ENCODE results near the gene GATA2.

The GATA2 gene

GRCh38 chr3:128496019-128496601 lies 3.1 kb upstream of the GATA2 start:
- no peak for ATAC-seq (ENCODE audit: low read depth)
- TF ChIP-seq, protein P1, sequence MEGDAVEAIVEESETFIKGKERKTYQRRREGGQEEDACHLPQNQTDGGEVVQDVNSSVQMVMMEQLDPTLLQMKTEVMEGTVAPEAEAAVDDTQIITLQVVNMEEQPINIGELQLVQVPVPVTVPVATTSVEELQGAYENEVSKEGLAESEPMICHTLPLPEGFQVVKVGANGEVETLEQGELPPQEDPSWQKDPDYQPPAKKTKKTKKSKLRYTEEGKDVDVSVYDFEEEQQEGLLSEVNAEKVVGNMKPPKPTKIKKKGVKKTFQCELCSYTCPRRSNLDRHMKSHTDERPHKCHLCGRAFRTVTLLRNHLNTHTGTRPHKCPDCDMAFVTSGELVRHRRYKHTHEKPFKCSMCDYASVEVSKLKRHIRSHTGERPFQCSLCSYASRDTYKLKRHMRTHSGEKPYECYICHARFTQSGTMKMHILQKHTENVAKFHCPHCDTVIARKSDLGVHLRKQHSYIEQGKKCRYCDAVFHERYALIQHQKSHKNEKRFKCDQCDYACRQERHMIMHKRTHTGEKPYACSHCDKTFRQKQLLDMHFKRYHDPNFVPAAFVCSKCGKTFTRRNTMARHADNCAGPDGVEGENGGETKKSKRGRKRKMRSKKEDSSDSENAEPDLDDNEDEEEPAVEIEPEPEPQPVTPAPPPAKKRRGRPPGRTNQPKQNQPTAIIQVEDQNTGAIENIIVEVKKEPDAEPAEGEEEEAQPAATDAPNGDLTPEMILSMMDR (IDR thresholded peaks at IDR 0.05; ENCODE audit: poor library complexity, severe bottlenecking) = no peak
- H3K27ac ChIP-seq (ENCODE audit: poor library complexity, severe bottlenecking) = no peak overlapping the region
- H3K4me3 ChIP-seq (ENCODE audit: severe bottlenecking) = no peak overlapping the region
- no peaks in the 10 kb centered on the region for H3K4me1 ChIP-seq (ENCODE audit: insufficient read depth, poor library complexity, severe bottlenecking)
- no peaks in the 10 kb centered on the region for H3K27me3 ChIP-seq (ENCODE audit: insufficient read depth, poor library complexity, severe bottlenecking)
- no peaks in the 10 kb centered on the region for H3K9me3 ChIP-seq (ENCODE audit: severe bottlenecking)
- peaks cover 5% of the 10 kb centered on the region; the same call in 1 of the 2 replicates for H3K36me3 ChIP-seq (ENCODE audit: low read depth)
- no peak for DNase-seq (ENCODE audit: low spot score)

- no peak for DNase-seq (ENCODE audit: low spot score)
- TF ChIP-seq, protein P1 (IDR thresholded peaks at IDR 0.05; ENCODE audit: poor library complexity, severe bottlenecking) = no peak
- Histone ChIP-seq H3K27me3 (ENCODE audit: insufficient read depth, poor library complexity, severe bottlenecking) (no peaks in the 10 kb centered on the region), H3K4me1 (ENCODE audit: insufficient read depth, poor library complexity, severe bottlenecking) (no peaks in the 10 kb centered on the region), H3K4me3 (ENCODE audit: severe bottlenecking) (no peak overlapping the region), H3K27ac (ENCODE audit: poor library complexity, severe bottlenecking) (no peak overlapping the region), H3K9me3 (ENCODE audit: severe bottlenecking) (no peaks in the 10 kb centered on the region), H3K36me3 (ENCODE audit: low read depth) (peaks cover 5% of the 10 kb centered on the region; the same call in 1 of the 2 replicates)
- ATAC-seq (ENCODE audit: low read depth) = no peak
Observed at GRCh38 chr3:128495435-128495970, 2.5 kb upstream of the GATA2 start.

- TF ChIP-seq, protein P1 (IDR thresholded peaks at IDR 0.05; ENCODE audit: poor library complexity, severe bottlenecking) = no peak
- Histone ChIP-seq H3K9me3 (ENCODE audit: severe bottlenecking) (no peaks in the 10 kb centered on the region), H3K27me3 (ENCODE audit: insufficient read depth, poor library complexity, severe bottlenecking) (no peaks in the 10 kb centered on the region), H3K36me3 (ENCODE audit: low read depth) (peaks cover 5% of the 10 kb centered on the region; the same call in 1 of the 2 replicates), H3K27ac (ENCODE audit: poor library complexity, severe bottlenecking) (no peak overlapping the region), H3K4me1 (ENCODE audit: insufficient read depth, poor library complexity, severe bottlenecking) (no peaks in the 10 kb centered on the region), H3K4me3 (ENCODE audit: severe bottlenecking) (no peak overlapping the region)
- DNase-seq (ENCODE audit: low spot score) (no peak), ATAC-seq (ENCODE audit: low read depth) (no peak)
Observed at GRCh38 chr3:128494367-128494650, 1.3 kb upstream of the GATA2 start.

GRCh38 chr3:128493570-128494366 lies 767 bp upstream of the GATA2 start:
- H3K4me1 ChIP-seq (ENCODE audit: insufficient read depth, poor library complexity, severe bottlenecking) = no peaks in the 10 kb centered on the region
- no peaks in the 10 kb centered on the region for H3K27me3 ChIP-seq (ENCODE audit: insufficient read depth, poor library complexity, severe bottlenecking)
- H3K4me3 ChIP-seq (ENCODE audit: severe bottlenecking) = no peak overlapping the region
- no peak overlapping the region for H3K27ac ChIP-seq (ENCODE audit: poor library complexity, severe bottlenecking)
- H3K9me3 ChIP-seq (ENCODE audit: severe bottlenecking) = no peaks in the 10 kb centered on the region
- TF ChIP-seq, protein P1 (IDR thresholded peaks at IDR 0.05; ENCODE audit: poor library complexity, severe bottlenecking) = no peak
- DNase-seq (ENCODE audit: low spot score) (no peak), ATAC-seq (ENCODE audit: low read depth) (no peak)
- peaks cover 5% of the 10 kb centered on the region; the same call in 1 of the 2 replicates for H3K36me3 ChIP-seq (ENCODE audit: low read depth)

Measured in RWPE2 (cell line).